ENCODE measurements around the gene SESN3.
"Not testable (repeated sequence)": the region's sequence is repeated elsewhere in the genome, so short reads cannot be mapped to it uniquely, and the experiment has no call there.

SESN3 gene

GRCh38 chr11:95231127-95231880, at the start of gene SESN3:
Gene SESN3, minus strand, starts transcription at chr11:95231202. Its CDS starts 342 bp downstream, at chr11:95230860.
- peak; percentile 99 for DNase-seq

GRCh38 chr11:95279921-95280868, 49.2 kb upstream of the SESN3 start:
- no peak for DNase-seq

- DNase-seq = no peak
Measured at GRCh38 chr11:95277868-95278267, 46.9 kb upstream of the SESN3 start.

GRCh38 chr11:95276139-95276538, 45.1 kb upstream of the SESN3 start:
- DNase-seq = no peak

GRCh38 chr11:95273618-95274017, 42.6 kb upstream of the SESN3 start:
- DNase-seq = not testable (repeated sequence)

- no peak for DNase-seq
Measured at GRCh38 chr11:95269036-95269819, 38.2 kb upstream of the SESN3 start.

GRCh38 chr11:95268391-95268790, 37.4 kb upstream of the SESN3 start:
- DNase-seq = no peak

GRCh38 chr11:95267601-95268213, 36.7 kb upstream of the SESN3 start:
- no peak for DNase-seq

- no peak for DNase-seq
Measured at GRCh38 chr11:95266751-95267374, 35.9 kb upstream of the SESN3 start.

GRCh38 chr11:95264881-95265280, 33.9 kb upstream of the SESN3 start:
- DNase-seq = no peak

GRCh38 chr11:95262994-95263765, 32.2 kb upstream of the SESN3 start:
- DNase-seq = no peak

- no peak for DNase-seq
Measured at GRCh38 chr11:95257456-95257971, 26.5 kb upstream of the SESN3 start.

- no peak for DNase-seq
Measured at GRCh38 chr11:95256321-95256779, 25.3 kb upstream of the SESN3 start.

GRCh38 chr11:95255251-95256145, 24.5 kb upstream of the SESN3 start:
- DNase-seq = no peak

GRCh38 chr11:95254716-95255115, 23.7 kb upstream of the SESN3 start:
- DNase-seq = no peak

- DNase-seq = peak; percentile 92
Measured at GRCh38 chr11:95254131-95254704, 23.2 kb upstream of the SESN3 start.

- no peak for DNase-seq
Measured at GRCh38 chr11:95253141-95253540, 22.1 kb upstream of the SESN3 start.

- no peak for DNase-seq
Measured at GRCh38 chr11:95252586-95252985, 21.6 kb upstream of the SESN3 start.

- not testable (repeated sequence) for DNase-seq
Measured at GRCh38 chr11:95251896-95252295, 20.9 kb upstream of the SESN3 start.

Data from CD4-positive, alpha-beta T cell treated with Interleukin-4 for 4 hours (primary cell).